ENCODE results near the gene DCLRE1B.

Gene DCLRE1B

DNA sequence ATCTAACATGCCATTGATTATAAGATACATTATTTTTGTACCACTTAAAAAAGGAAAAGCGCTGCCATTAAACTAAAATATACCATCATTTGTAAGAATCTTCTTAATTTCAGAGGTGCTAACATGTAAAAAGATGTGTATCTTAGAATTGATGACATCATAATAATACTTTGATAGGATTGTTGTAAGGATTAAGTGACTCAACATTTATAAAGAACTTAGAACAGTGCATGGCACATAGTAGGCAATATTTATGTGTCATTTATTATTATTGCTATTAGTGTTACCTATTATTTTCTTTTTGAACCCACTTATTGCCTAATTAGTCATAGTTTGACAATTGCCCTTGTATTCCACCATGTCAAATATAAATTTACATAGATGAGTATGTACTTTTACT, 45.8 kb downstream of the DCLRE1B start:
- DNase-seq = no peak

DNA sequence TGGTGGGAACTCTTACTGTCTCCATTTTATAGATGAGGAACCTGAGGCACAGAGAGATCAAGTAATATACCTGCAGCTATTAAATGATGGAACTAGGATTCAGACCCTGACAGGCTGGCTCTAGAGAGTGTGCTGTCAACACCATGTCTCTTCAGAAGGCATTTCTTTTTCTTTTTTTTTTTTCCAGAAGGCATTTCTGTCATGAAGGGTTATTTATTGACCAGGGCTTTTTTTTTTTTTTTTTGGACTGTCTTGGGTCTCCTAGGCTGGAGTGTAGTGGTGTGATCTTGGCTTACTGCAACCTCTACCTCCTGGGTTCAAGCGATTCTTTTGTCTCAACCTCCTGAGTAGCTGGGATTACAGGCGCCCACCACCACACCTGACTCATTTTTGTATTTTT, 46.6 kb downstream of the DCLRE1B start:
- no peak for DNase-seq

DNA sequence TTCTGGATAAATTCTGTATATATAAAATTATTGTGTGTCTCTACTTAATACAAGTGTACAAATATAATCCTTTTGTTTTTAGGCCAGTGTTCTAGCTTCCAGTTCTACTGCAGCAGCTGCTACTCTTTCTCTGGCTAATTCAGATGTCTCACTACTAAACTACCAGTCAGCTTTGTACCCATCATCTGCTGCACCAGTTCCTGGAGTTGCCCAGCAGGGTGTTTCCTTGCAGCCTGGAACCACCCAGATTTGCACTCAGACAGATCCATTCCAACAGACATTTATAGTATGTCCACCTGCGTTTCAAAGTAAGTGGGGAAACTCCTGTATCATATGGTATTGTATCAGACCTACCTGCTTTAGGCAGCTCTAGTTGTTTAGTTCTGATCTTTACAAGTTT, 52.9 kb downstream of the DCLRE1B start:
- DNase-seq = no peak

DNA sequence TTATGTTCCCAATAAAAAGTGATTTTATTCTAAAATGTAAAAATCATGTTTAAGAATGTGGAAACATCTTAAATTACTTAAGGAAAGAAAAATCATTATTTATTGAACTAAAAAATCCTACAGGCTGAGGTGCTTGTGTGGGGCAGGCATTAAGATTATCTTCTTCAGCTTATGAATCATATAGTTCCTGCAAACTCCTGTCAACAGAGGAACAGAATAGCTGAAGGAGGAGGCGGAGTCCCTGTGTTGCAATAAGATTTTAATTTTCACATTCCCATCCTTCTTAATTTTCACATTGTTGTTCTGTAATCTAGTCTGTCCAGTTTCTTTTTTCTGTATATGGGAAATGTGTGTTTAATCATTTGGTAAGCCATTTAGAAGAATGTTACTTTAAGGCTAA, 53.6 kb downstream of the DCLRE1B start:
- no peak for DNase-seq

DNA sequence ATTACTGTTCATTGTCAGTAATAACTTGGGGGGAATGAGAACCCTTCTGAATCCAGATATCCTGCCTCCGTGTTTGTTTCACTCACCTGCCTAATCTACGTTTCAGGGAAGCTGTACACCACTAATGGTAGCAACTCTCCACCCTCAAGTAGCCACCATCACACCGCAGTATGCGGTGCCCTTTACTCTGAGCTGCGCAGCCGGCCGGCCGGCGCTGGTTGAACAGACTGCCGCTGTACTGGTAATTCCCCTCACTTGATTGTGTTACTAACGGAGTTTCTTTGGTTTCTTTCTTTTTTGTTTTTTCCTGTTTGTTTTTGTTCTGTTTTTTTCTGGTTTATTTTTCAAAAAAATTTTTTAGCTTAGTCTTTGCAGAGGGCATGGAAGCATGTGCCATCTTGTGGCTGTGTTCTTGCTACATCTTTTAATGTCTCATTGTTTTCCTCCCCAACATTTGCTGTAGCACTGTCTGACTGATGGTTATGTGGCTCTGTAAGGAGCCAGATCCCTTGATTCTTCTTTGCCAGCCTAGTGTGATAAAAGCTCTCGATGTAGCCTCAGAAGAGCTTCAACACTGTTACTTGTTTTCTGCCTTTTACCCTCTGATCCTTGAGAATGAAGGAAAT, 58.3 kb downstream of the DCLRE1B start:
- no peak for DNase-seq
